Measurements from ENCODE around the gene EMILIN1.

Gene EMILIN1

GRCh38 chr2:27081984-27082772 is 3.8 kb downstream of the EMILIN1 start:
- no peak for DNase-seq (ENCODE audit: low spot score)

- no peak for DNase-seq (ENCODE audit: low spot score)
Observed at GRCh38 chr2:27082773-27083409, 4.5 kb downstream of the EMILIN1 start.

- no peak for DNase-seq (ENCODE audit: low spot score)
Observed at GRCh38 chr2:27083410-27084296, 5.2 kb downstream of the EMILIN1 start.

- no peak for DNase-seq (ENCODE audit: low spot score)
Observed at GRCh38 chr2:27084297-27085061, 6.1 kb downstream of the EMILIN1 start.

GRCh38 chr2:27085062-27085672 is 6.8 kb downstream of the EMILIN1 start:
- no peak for DNase-seq (ENCODE audit: low spot score)

- peak; percentile 79 for DNase-seq (ENCODE audit: low spot score)
Observed at GRCh38 chr2:27085673-27086089, 7.3 kb downstream of the EMILIN1 start.

- DNase-seq (ENCODE audit: low spot score) = peak; percentile 93
Observed at GRCh38 chr2:27086090-27086723, 7.8 kb downstream of the EMILIN1 start.

GRCh38 chr2:27086724-27087593 is 8.5 kb downstream of the EMILIN1 start, which contains the start of gene KHK:
Gene KHK (plus strand): TSS chr2:27086772. CDS start chr2:27087260, 488 bp downstream.
- DNase-seq (ENCODE audit: low spot score) = peak; percentile 70

GRCh38 chr2:27087823-27088410 is 9.5 kb downstream of the EMILIN1 start:
- DNase-seq (ENCODE audit: low spot score) = no peak

GRCh38 chr2:27088634-27089033 is 10.2 kb downstream of the EMILIN1 start:
- DNase-seq (ENCODE audit: low spot score) = no peak

GRCh38 chr2:27089111-27089954 is 10.9 kb downstream of the EMILIN1 start:
- no peak for DNase-seq (ENCODE audit: low spot score)

- no peak for DNase-seq (ENCODE audit: low spot score)
Observed at GRCh38 chr2:27091746-27092695, 13.6 kb downstream of the EMILIN1 start.

- DNase-seq (ENCODE audit: low spot score) = no peak
Observed at GRCh38 chr2:27092696-27093429, 14.4 kb downstream of the EMILIN1 start.

GRCh38 chr2:27093430-27094352 is 15.3 kb downstream of the EMILIN1 start:
- DNase-seq (ENCODE audit: low spot score) = no peak

GRCh38 chr2:27094353-27094984 is 16.1 kb downstream of the EMILIN1 start:
- DNase-seq (ENCODE audit: low spot score) = no peak
